ENCODE results near the gene UBE3A.

UBE3A gene

DNA sequence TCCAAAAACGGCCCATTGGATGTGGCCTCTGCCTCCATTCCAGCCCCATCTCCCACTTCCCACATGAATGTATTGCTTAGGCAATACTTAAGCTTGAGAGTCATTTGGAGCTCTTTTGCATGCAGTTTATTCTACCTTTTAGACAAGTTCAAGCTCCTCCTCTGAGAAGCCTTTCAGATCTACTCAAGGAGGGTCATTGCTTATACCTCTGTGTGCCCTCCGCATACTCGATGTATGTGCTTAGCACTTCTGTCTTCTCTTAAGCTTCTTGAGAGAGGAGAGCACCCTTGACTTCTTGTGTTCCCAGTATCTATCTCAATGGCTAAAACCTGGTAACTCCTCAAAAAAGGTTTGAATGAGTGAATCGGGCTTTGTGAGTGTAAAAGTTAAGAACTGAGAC is 6.6 kb upstream of the UBE3A start:
- in situ Hi-C loops (cut with HindIII; ENCODE audit: low sequenced_read_pairs), result no loop called here
- no peak for DNase-seq (ENCODE audit: low read depth, low spot score)
- H3K4me3 ChIP-seq (ENCODE audit: low read depth, low read length), result no peak overlapping the region
- TF ChIP-seq, protein P1, sequence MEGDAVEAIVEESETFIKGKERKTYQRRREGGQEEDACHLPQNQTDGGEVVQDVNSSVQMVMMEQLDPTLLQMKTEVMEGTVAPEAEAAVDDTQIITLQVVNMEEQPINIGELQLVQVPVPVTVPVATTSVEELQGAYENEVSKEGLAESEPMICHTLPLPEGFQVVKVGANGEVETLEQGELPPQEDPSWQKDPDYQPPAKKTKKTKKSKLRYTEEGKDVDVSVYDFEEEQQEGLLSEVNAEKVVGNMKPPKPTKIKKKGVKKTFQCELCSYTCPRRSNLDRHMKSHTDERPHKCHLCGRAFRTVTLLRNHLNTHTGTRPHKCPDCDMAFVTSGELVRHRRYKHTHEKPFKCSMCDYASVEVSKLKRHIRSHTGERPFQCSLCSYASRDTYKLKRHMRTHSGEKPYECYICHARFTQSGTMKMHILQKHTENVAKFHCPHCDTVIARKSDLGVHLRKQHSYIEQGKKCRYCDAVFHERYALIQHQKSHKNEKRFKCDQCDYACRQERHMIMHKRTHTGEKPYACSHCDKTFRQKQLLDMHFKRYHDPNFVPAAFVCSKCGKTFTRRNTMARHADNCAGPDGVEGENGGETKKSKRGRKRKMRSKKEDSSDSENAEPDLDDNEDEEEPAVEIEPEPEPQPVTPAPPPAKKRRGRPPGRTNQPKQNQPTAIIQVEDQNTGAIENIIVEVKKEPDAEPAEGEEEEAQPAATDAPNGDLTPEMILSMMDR (IDR thresholded peaks at IDR 0.05; ENCODE audit: low read depth, low read length), result no peak

DNA sequence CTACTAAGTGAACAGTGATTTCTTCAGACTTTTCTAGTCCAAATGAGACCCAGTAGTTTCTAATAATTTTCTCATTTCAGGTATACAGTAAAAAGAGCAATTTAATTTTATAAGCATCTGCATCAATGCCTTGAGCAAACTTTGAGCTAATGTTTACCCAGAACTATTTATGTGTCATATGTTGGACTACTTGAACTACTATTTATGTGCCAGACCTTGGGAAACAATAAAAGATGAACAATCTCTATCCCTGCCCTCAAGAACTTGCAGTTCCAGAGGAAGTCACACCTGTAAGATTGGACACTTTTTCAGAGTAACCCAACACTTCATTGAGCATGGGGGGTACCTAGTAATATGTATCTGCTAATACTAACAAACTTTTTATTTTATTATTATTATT is 2.3 kb upstream of the UBE3A start:
- no peak overlapping the region for H3K4me3 ChIP-seq (ENCODE audit: low read depth, low read length)
- DNase-seq (ENCODE audit: low read depth, low spot score), result no peak
- TF ChIP-seq, protein P1 (IDR thresholded peaks at IDR 0.05; ENCODE audit: low read depth, low read length), result no peak
- in situ Hi-C loops (cut with HindIII; ENCODE audit: low sequenced_read_pairs), result no loop called here

DNA sequence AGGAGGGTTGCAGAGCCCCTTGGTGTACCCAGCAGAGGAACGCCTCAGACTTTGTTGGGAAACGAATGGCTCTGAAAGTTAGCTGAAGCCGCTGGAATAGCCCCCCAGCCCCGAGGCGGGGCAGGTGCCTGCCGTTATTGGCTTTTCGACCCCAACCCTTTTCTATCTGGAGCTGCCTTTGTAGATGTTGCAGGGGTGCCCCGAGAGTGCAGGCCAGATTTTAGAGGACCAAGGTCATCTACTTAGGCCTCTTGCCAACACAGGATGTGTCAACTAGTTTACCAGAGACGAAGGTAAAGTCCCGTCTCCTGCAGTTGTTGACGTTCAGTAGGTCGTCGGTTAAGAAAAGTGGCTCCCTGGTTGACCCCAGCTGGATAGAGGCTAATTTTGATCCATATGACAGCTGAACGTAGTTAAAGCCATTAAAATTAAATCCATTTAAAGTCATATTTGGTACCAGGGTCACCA is 579 bp upstream of the UBE3A start:
- TF ChIP-seq, protein P1 (IDR thresholded peaks at IDR 0.05; ENCODE audit: low read depth, low read length), result no peak
- DNase-seq (ENCODE audit: low read depth, low spot score), result no peak
- in situ Hi-C loops (cut with HindIII; ENCODE audit: low sequenced_read_pairs), result no loop called here
- peak overlapping the region; percentile 75 for H3K4me3 ChIP-seq (ENCODE audit: low read depth, low read length)

DNA sequence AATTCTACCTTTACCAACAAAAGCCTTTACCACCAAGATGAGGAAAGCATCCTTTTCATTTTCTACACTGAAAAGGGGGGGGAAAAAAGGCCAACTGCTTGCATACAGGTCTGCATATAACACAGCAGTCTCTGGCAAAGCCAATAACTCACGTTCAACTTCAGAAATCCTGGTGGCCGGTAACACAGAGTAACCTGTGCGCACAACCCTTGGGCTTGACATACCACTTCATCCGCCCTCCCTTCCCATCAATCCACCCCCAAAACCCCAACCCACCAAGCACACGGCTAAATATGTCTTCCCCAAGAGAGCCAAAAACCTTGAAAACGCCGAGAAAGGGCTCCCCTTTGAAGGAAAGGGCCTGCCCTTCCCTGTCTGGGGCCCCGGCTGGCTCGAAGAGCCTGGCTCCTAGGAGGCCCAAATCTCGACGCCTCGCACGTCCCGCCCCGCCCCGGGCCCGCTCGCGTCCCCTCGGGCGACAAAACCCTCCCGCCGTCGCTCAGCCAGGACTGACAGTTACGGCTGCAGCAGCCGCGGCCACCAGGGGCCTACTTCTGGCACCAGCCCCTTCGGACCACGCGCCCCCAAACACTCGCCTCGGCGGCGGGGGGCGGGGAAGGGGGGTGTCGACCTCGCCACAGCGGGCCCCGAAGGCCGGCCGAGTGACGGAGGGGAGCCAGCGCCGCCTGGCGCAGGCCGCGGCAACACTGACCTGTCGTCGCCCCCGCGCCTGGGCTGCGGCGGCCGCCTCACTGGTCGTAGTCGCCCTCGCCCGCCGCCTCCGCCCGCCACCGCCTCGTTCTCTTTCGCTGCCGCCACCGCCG is 835 bp downstream of the UBE3A start:
- DNase-seq (ENCODE audit: low read depth, low spot score), result peak; percentile 50
- in situ Hi-C loops (cut with HindIII; ENCODE audit: low sequenced_read_pairs), result no loop called here
- peak overlapping the region; percentile 91 for H3K4me3 ChIP-seq (ENCODE audit: low read depth, low read length)
- TF ChIP-seq, protein P1 (IDR thresholded peaks at IDR 0.05; ENCODE audit: low read depth, low read length), result peak; percentile 46

DNA sequence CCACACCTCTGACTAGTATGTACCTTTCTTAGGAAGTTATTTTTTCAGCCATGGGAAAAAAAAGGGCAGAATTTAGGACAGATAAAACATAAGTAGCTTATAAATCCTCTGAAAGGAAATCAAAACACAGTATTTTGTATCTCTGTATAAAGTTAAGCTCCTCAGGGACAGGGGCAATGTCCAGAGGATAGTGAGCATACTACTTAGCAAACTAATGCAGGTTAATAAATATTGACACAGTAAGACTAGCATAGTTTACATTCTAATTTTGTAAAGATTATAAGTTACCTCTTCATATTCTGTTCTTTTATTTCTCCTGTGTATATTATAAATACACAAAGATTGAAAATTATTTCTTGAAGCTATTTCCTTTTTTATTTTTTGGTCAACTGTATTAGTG is 2.1 kb downstream of the UBE3A start:
- in situ Hi-C loops (cut with HindIII; ENCODE audit: low sequenced_read_pairs), result no loop called here
- TF ChIP-seq, protein P1 (IDR thresholded peaks at IDR 0.05; ENCODE audit: low read depth, low read length), result no peak
- no peak overlapping the region for H3K4me3 ChIP-seq (ENCODE audit: low read depth, low read length)
- DNase-seq (ENCODE audit: low read depth, low spot score), result no peak

DNA sequence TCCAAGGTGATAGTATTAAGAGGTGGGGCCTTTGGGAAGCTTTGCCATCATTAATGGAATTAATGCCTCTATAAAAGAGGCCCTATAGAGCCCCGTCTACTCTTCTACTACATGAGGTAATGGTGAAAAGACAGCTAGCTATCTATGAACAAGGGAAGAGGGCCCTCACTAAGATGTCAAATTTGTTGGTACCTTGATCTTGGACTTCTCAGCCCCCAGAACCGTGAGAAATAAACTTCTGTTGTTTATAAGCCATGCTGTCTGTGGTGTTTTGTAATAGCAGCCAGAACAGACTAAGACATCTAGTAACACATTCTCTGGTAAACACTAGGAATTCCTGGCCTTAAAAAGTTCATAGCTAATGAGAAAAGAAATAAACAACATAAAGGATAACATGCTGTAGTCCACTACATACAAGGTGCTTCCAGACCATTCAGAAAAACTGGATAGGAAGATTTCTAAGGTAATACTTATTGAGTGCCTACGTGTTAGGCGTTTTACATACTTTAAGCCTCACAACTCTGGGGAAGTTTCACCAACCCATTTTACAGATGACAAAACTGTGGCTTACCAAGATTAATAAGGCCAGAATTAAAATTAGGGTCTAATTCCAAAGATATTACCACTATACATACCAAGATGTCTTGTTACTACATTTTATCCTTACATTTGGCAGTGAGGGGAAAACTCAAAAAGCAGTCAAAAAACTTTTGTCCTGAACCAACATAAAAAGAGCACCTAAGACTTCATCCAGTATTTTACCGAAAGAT is 3.2 kb downstream of the UBE3A start:
- in situ Hi-C loops (cut with HindIII; ENCODE audit: low sequenced_read_pairs), result no loop called here
- TF ChIP-seq, protein P1 (IDR thresholded peaks at IDR 0.05; ENCODE audit: low read depth, low read length), result no peak
- H3K4me3 ChIP-seq (ENCODE audit: low read depth, low read length), result no peak overlapping the region
- no peak for DNase-seq (ENCODE audit: low read depth, low spot score)

Data from astrocyte of the spinal cord (primary cell).